ENCODE results near the gene BCAT1. TPM values are rescaled to one million over a fixed set of nuclear protein-coding genes. Genes with fewer than 3 reads are reported as not detected.

The BCAT1 gene
- total and polyA plus RNA-seq, 2 of the 8 experiments (the other 6 are each of a cell fraction or from before 2014, with no cell fraction given), result 19.7 to 263 TPM

GRCh38 chr12:24977711-24978110 is 28.8 kb upstream of the BCAT1 start:
- Histone ChIP-seq H4K20me1 (replicated peaks in 1 of 2; ENCODE audit: control insufficient read depth in 1 of 2, insufficient read depth in 2 of 2, low read length in 2 of 2) (no peaks in the 10 kb centered on the region), H2BK20ac (ENCODE audit: low read length) (no peak overlapping the region), H3K4me2 (ENCODE audit: insufficient read depth in 1 of 2, low read depth in 2 of 2, low read length in 2 of 2) (no peak overlapping the region), H3K79me2 (ENCODE audit: control insufficient read depth in 1 of 2, insufficient read depth in 2 of 2, low read length in 2 of 2) (no peaks in the 10 kb centered on the region), H3K56ac (replicated peaks; ENCODE audit: insufficient read length, low read depth, low read length) (no peak overlapping the region), H3K18ac (ENCODE audit: extremely low read depth, low read length) (no peak overlapping the region), H4K5ac (ENCODE audit: insufficient read length, low read depth, low read length) (no peak overlapping the region), H3K36me3 (ENCODE audit: control insufficient read depth in 2 of 4, insufficient read depth in 4 of 4, low read length in 3 of 4) (no peaks in the 10 kb centered on the region), H3K4me3 (ENCODE audit: extremely low read depth in 1 of 4, insufficient read depth in 2 of 4, low read depth in 3 of 4, low read length in 4 of 4) (no peak overlapping the region), H3K9me3 (ENCODE audit: insufficient read depth in 2 of 2, low read depth in 1 of 2, low read length in 1 of 2) (peaks cover 0 to 3% of the 10 kb centered on the region in 2 experiments; a peak in 1 of 4 replicates), H2BK5ac (ENCODE audit: low read depth, low read length) (no peak overlapping the region), H4K91ac (replicated peaks; ENCODE audit: insufficient read length, low read length) (no peak overlapping the region), H3K27me3 (replicated peaks in 1 of 4; ENCODE audit: control insufficient read depth in 3 of 4, extremely low read depth in 1 of 4, insufficient read depth in 3 of 4, low read length in 3 of 4) (no peaks in the 10 kb centered on the region), H3K14ac (ENCODE audit: insufficient read length) (no peak overlapping the region), H3K79me1 (ENCODE audit: low read depth, low read length) (no peaks in the 10 kb centered on the region), H3K4ac (replicated peaks; ENCODE audit: insufficient read length, low read depth, low read length) (no peak overlapping the region), H3K4me1 (replicated peaks in 1 of 4; ENCODE audit: control insufficient read depth in 3 of 4, insufficient read depth in 4 of 4, low read length in 3 of 4) (no peaks in the 10 kb centered on the region), H2BK12ac (ENCODE audit: low read depth, low read length) (no peak overlapping the region), H3K23me2 (ENCODE audit: low read depth, low read length) (0 out of 2 replicates have a peak, but pooled peaks cover 2% of the 10 kb centered on the region), H2AFZ (ENCODE audit: low read length) (no peak overlapping the region), H4K8ac (ENCODE audit: extremely low read depth, insufficient read depth, low read length) (no peak overlapping the region), H3K9ac (replicated peaks in 1 of 4; ENCODE audit: extremely low read depth in 1 of 4, low read depth in 3 of 4, low read length in 3 of 4) (no peak overlapping the region), H3K23ac (ENCODE audit: insufficient read length) (no peak overlapping the region), H2BK120ac (replicated peaks; ENCODE audit: low read depth, low read length) (no peak overlapping the region), H2BK15ac (ENCODE audit: low read length) (no peak overlapping the region), H2AK5ac (ENCODE audit: low read depth, low read length) (no peak overlapping the region), H3K27ac (ENCODE audit: low read depth, low read length) (no peak overlapping the region)
- WGBS, 2 experiments (ENCODE audit: extremely low coverage in 1 of 2, insufficient coverage in 1 of 2, insufficient read length in 1 of 2, insufficient replicate concordance in 2 of 2, low coverage in 1 of 2, low lambda C conversion rate in 2 of 2, missing lambda C conversion rate in 1 of 2), result 80% methylated on average over 1 of the region's 1 CpG; no CpG with 5 or more reads in 1 of the 2 experiments
- FAIRE-seq (no peak), DNase-seq (ENCODE audit: low read depth in 1 of 2, low spot score in 2 of 2) (no peak)
- ChIA-PET CTCF (ENCODE audit: partially characterized antibody) (interaction anchor here (0.7 to 1.0 kb wide), 2 partner anchors 19 to 158 kb away, joined by 3 read pairs; no protein-coding TSS in a partner anchor), POLR2A (ENCODE audit: partially characterized antibody) (no interaction called here)
- no peak for TF ChIP-seq CREB1 (IDR thresholded peaks at IDR 0.05)
- no peak for TF ChIP-seq RNF2 (IDR thresholded peaks at IDR 0.05; ENCODE audit: borderline replicate concordance, low read depth, low read length, missing control alignments, poor library complexity, severe bottlenecking)
- no peak for TF ChIP-seq CHD1 (IDR thresholded peaks at IDR 0.05; ENCODE audit: low read depth, low read length)
- TF ChIP-seq SAP30 (IDR thresholded peaks at IDR 0.05; ENCODE audit: insufficient read depth, insufficient replicate concordance, low read length), result no peak
- TF ChIP-seq EP300 (IDR thresholded peaks at IDR 0.05; ENCODE audit: borderline replicate concordance in 1 of 2, low read depth in 2 of 2, low read length in 2 of 2), result no peak
- TF ChIP-seq CBX5 (IDR thresholded peaks at IDR 0.05; ENCODE audit: low read depth, low read length), result no peak
- no peak for TF ChIP-seq MAFK (IDR thresholded peaks at IDR 0.05; ENCODE audit: low read depth, low read length)
- no peak for TF ChIP-seq SIRT6 (IDR thresholded peaks at IDR 0.05; ENCODE audit: low read length)
- no peak for TF ChIP-seq BACH1 (IDR thresholded peaks at IDR 0.05; ENCODE audit: low read length)
- TF ChIP-seq MAX (IDR thresholded peaks at IDR 0.05), result no peak
- no peak for TF ChIP-seq GTF2F1 (IDR thresholded peaks at IDR 0.05; ENCODE audit: borderline replicate concordance, low read depth, low read length)
- no peak for TF ChIP-seq BRCA1 (IDR thresholded peaks at IDR 0.05; ENCODE audit: low read depth, low read length)
- TF ChIP-seq SRF (IDR thresholded peaks at IDR 0.05; ENCODE audit: low read depth, low read length), result no peak
- no peak for TF ChIP-seq CHD2 (IDR thresholded peaks at IDR 0.05; ENCODE audit: low read length)
- no peak for TF ChIP-seq SIN3A (conservative IDR thresholded peaks at IDR 0.05 in 1 of 2, IDR thresholded peaks at IDR 0.05 in 1 of 2; ENCODE audit: low read depth in 1 of 2, low read length in 2 of 2)

Measured in H1 (cell line).